ENCODE results near the gene DDX54.

DDX54 gene

GRCh38 chr12:113195598-113195997 is 10.3 kb upstream of the DDX54 start:
- in situ Hi-C loops (cut with MboI; ENCODE audit: low sequenced_read_pairs): loop anchor here (10.0 kb wide), 2 partner anchors 99 to 229 kb away; partner anchors contain the start of gene SDSL

- in situ Hi-C loops (cut with MboI; ENCODE audit: low sequenced_read_pairs): loop anchor here (10.0 kb wide), 2 partner anchors 100 to 230 kb away; partner anchors contain the start of gene SDSL
Measured at GRCh38 chr12:113194971-113195391, 9.7 kb upstream of the DDX54 start.

- in situ Hi-C loops (cut with MboI; ENCODE audit: low sequenced_read_pairs): loop anchor here (10.0 kb wide), 2 partner anchors 104 to 234 kb away; partner anchors contain the start of gene SDSL
Measured at GRCh38 chr12:113191227-113191626, 5.9 kb upstream of the DDX54 start.

- in situ Hi-C loops (cut with MboI; ENCODE audit: low sequenced_read_pairs): loop anchor here (10.0 kb wide), 2 partner anchors 104 to 234 kb away; partner anchors contain the start of gene SDSL
Measured at GRCh38 chr12:113190761-113191160, 5.5 kb upstream of the DDX54 start.

GRCh38 chr12:113189361-113189760 is 4.1 kb upstream of the DDX54 start:
- in situ Hi-C loops (cut with MboI; ENCODE audit: low sequenced_read_pairs): no loop called here

GRCh38 chr12:113186666-113187325 is 1.5 kb upstream of the DDX54 start:
- in situ Hi-C loops (cut with MboI; ENCODE audit: low sequenced_read_pairs): no loop called here

- in situ Hi-C loops (cut with MboI; ENCODE audit: low sequenced_read_pairs): no loop called here
Measured at GRCh38 chr12:113186033-113186365, 721 bp upstream of the DDX54 start.

GRCh38 chr12:113184900-113185179 is 438 bp downstream of the DDX54 start:
- in situ Hi-C loops (cut with MboI; ENCODE audit: low sequenced_read_pairs): no loop called here

- in situ Hi-C loops (cut with MboI; ENCODE audit: low sequenced_read_pairs): no loop called here
Measured at GRCh38 chr12:113184098-113184899, 979 bp downstream of the DDX54 start.

GRCh38 chr12:113183030-113183589 is 2.2 kb downstream of the DDX54 start:
- in situ Hi-C loops (cut with MboI; ENCODE audit: low sequenced_read_pairs): no loop called here

- in situ Hi-C loops (cut with MboI; ENCODE audit: low sequenced_read_pairs): no loop called here
Measured at GRCh38 chr12:113181975-113182374, 3.3 kb downstream of the DDX54 start.

- in situ Hi-C loops (cut with MboI; ENCODE audit: low sequenced_read_pairs): no loop called here
Measured at GRCh38 chr12:113180333-113180732, 4.9 kb downstream of the DDX54 start.

- in situ Hi-C loops (cut with MboI; ENCODE audit: low sequenced_read_pairs): no loop called here
Measured at GRCh38 chr12:113179023-113179422, 6.3 kb downstream of the DDX54 start.

- in situ Hi-C loops (cut with MboI; ENCODE audit: low sequenced_read_pairs): no loop called here
Measured at GRCh38 chr12:113174461-113175384, 10.6 kb downstream of the DDX54 start.

GRCh38 chr12:113173081-113173698 is 12.1 kb downstream of the DDX54 start:
- in situ Hi-C loops (cut with MboI; ENCODE audit: low sequenced_read_pairs): no loop called here

GRCh38 chr12:113172185-113172584 is 13.1 kb downstream of the DDX54 start:
- in situ Hi-C loops (cut with MboI; ENCODE audit: low sequenced_read_pairs): no loop called here

- in situ Hi-C loops (cut with MboI; ENCODE audit: low sequenced_read_pairs): no loop called here
Measured at GRCh38 chr12:113171543-113171942, 13.7 kb downstream of the DDX54 start.

GRCh38 chr12:113170926-113171325 is 14.4 kb downstream of the DDX54 start:
- in situ Hi-C loops (cut with MboI; ENCODE audit: low sequenced_read_pairs): no loop called here

GRCh38 chr12:113170457-113170856 is 14.8 kb downstream of the DDX54 start:
- in situ Hi-C loops (cut with MboI; ENCODE audit: low sequenced_read_pairs): no loop called here

GRCh38 chr12:113169697-113170096 is 15.6 kb downstream of the DDX54 start:
- in situ Hi-C loops (cut with MboI; ENCODE audit: low sequenced_read_pairs): no loop called here

- in situ Hi-C loops (cut with MboI; ENCODE audit: low sequenced_read_pairs): no loop called here
Measured at GRCh38 chr12:113167868-113168267, 17.4 kb downstream of the DDX54 start.

All from HL-60/S4 treated with retinoic acid at 250 ng/mL for 4 days and 3 days (cell line).